ENCODE measurements around the gene LRRC52.

The LRRC52 gene

DNA sequence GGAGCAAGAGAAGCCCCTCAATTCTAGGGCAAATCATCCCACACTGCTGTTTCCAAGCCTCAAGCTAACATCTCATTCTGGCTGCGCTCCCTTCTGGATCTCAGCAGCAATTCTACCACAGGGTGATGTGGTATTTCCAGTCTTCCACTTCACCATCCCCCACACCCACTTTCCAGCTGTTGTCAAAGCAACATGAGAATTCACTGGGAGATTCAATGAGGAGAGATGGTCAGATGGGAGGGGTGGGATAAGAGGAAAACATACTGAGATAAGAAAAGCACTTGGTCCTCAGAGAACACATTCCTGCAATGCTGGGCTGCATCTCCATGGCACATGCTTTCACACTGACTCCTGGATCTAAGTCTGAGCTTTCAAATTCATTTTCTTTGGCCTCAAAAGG, 47.3 kb upstream of the LRRC52 start:
- H3K27ac ChIP-seq (ENCODE audit: low read length), result no peak overlapping the region
- no peak for DNase-seq
- H4K20me1 ChIP-seq (ENCODE audit: insufficient read depth, low read length), result no peaks in the 10 kb centered on the region
- no peak overlapping the region for H3K4me2 ChIP-seq (ENCODE audit: low read depth, low read length)
- no peak overlapping the region for H2AFZ ChIP-seq (ENCODE audit: low read length)
- no peaks in the 10 kb centered on the region for H3K27me3 ChIP-seq (replicated peaks; ENCODE audit: insufficient read depth, low read length)
- no peak overlapping the region for H3K9ac ChIP-seq (ENCODE audit: low read length)
- H3K79me2 ChIP-seq (ENCODE audit: low read length), result no peaks in the 10 kb centered on the region
- no peaks in the 10 kb centered on the region for H3F3A ChIP-seq (ENCODE audit: insufficient read depth, low read length)
- TF ChIP-seq EZH2phosphoT487 (IDR thresholded peaks at IDR 0.05; ENCODE audit: low read length), result no peak
- TF ChIP-seq, protein P1, sequence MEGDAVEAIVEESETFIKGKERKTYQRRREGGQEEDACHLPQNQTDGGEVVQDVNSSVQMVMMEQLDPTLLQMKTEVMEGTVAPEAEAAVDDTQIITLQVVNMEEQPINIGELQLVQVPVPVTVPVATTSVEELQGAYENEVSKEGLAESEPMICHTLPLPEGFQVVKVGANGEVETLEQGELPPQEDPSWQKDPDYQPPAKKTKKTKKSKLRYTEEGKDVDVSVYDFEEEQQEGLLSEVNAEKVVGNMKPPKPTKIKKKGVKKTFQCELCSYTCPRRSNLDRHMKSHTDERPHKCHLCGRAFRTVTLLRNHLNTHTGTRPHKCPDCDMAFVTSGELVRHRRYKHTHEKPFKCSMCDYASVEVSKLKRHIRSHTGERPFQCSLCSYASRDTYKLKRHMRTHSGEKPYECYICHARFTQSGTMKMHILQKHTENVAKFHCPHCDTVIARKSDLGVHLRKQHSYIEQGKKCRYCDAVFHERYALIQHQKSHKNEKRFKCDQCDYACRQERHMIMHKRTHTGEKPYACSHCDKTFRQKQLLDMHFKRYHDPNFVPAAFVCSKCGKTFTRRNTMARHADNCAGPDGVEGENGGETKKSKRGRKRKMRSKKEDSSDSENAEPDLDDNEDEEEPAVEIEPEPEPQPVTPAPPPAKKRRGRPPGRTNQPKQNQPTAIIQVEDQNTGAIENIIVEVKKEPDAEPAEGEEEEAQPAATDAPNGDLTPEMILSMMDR (IDR thresholded peaks at IDR 0.05; ENCODE audit: low read length), result no peak
- no peak for TF ChIP-seq EZH2 (optimal IDR thresholded peaks at IDR 0.05; ENCODE audit: low read depth, low read length)
- peaks cover 9% of the 10 kb centered on the region for H3K4me1 ChIP-seq (ENCODE audit: low read length)
- no peaks in the 10 kb centered on the region for H3K9me3 ChIP-seq (replicated peaks; ENCODE audit: insufficient read depth, low read length)
- H3K4me3 ChIP-seq (ENCODE audit: low read length), result no peak overlapping the region
- no peaks in the 10 kb centered on the region for H3K9me2 ChIP-seq (replicated peaks; ENCODE audit: insufficient read depth, low read length)
- no peaks in the 10 kb centered on the region for H3K36me3 ChIP-seq (replicated peaks; ENCODE audit: insufficient read depth, low read length)

DNA sequence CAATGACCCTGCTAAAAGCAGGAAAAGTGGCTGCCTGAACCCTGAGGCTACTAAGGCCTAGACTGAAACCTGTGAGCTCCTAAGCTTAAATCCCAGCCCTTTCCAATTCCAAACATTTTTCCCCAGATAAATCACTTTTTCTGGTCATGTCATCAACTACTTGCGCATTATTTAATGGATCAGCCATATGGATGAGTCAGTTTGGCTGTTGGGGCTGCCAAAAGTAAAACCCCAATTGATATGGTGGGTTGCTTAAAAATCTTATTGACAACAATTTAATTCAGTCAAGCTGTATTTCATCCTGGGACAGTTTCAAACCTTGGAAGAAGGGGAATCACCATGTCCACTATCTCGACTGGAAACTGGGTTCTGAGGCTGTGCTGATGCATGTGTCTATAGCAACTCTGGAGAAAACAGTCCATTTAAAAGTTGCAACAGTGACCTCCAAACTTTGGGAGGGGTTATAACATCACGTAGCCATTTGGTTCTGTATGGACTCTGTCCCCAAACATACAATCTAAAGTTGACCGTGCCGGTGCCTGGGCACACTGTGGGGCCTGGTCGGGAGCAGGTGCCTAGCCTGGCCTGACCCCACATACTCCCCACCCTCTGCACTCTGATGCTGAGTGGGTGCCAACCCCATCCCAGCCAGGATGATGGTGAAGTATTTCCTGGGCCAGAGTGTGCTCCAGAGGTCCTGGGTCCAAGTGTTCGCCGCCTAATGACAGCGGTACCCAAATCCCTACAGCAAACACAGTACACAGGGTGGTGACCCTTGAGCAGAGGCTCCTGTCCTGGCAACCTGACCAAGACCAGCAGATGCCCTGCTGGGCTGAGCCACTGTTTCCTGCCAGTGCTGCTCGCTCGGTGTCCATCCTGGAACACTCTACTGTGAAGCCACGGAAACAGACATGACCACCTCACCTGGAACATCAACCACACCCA, 46.5 kb upstream of the LRRC52 start:
- H4K20me1 ChIP-seq (ENCODE audit: insufficient read depth, low read length), result no peaks in the 10 kb centered on the region

DNA sequence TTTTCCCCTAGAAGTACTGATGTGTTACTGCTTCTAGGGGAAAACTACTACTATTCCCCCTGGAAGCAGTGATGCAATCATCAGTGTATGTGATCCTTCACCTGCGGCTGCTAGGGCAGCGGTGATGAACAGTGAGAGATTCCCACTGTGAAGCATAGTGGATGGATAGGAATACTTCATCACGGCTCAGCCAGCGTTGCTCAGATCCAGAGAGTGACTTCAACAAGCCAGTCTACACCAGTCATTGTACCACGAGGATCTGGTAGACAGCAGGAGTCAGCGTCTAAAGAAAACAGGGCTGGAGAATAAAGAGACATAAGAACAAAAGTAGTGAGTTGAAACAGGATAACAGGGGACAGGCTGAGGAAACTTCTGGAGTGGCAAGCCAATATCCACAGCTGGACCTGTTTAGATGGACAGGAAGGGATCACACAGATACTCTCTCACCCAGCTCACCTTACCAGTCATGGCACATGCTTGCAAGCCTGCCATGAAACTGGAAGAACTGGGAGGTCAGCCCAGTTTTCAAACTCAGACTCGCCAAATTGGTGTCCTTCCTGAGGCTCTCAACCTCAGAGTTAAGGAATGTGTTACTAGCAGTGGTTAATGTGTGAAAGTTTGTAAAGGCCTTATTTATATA, 42.4 kb upstream of the LRRC52 start:
- Histone ChIP-seq H3K4me3 (ENCODE audit: low read length) (no peak overlapping the region), H3K27me3 (replicated peaks; ENCODE audit: insufficient read depth, low read length) (no peaks in the 10 kb centered on the region), H3F3A (ENCODE audit: insufficient read depth, low read length) (no peaks in the 10 kb centered on the region), H3K9me2 (replicated peaks; ENCODE audit: insufficient read depth, low read length) (no peaks in the 10 kb centered on the region), H3K36me3 (replicated peaks; ENCODE audit: insufficient read depth, low read length) (no peaks in the 10 kb centered on the region), H2AFZ (ENCODE audit: low read length) (no peak overlapping the region), H3K9ac (ENCODE audit: low read length) (no peak overlapping the region), H3K79me2 (ENCODE audit: low read length) (no peaks in the 10 kb centered on the region), H4K20me1 (ENCODE audit: insufficient read depth, low read length) (no peaks in the 10 kb centered on the region), H3K9me3 (replicated peaks; ENCODE audit: insufficient read depth, low read length) (no peaks in the 10 kb centered on the region), H3K4me1 (ENCODE audit: low read length) (no peaks in the 10 kb centered on the region), H3K4me2 (ENCODE audit: low read depth, low read length) (no peak overlapping the region), H3K27ac (ENCODE audit: low read length) (no peak overlapping the region)
- TF ChIP-seq, protein P1 (IDR thresholded peaks at IDR 0.05; ENCODE audit: low read length), result no peak
- TF ChIP-seq EZH2phosphoT487 (IDR thresholded peaks at IDR 0.05; ENCODE audit: low read length), result no peak
- no peak for TF ChIP-seq EZH2 (optimal IDR thresholded peaks at IDR 0.05; ENCODE audit: low read depth, low read length)
- no peak for DNase-seq

More for the DNA sequence above, 46.5 kb upstream of the LRRC52 start:
- H3K4me1 ChIP-seq (ENCODE audit: low read length), result peaks cover 9% of the 10 kb centered on the region
- no peak for TF ChIP-seq EZH2phosphoT487 (IDR thresholded peaks at IDR 0.05; ENCODE audit: low read length)
- TF ChIP-seq EZH2 (optimal IDR thresholded peaks at IDR 0.05; ENCODE audit: low read depth, low read length), result no peak
- TF ChIP-seq, protein P1 (IDR thresholded peaks at IDR 0.05; ENCODE audit: low read length), result no peak
- H3K79me2 ChIP-seq (ENCODE audit: low read length), result no peaks in the 10 kb centered on the region
- no peaks in the 10 kb centered on the region for H3K27me3 ChIP-seq (replicated peaks; ENCODE audit: insufficient read depth, low read length)
- H3K9ac ChIP-seq (ENCODE audit: low read length), result no peak overlapping the region
- H3K9me3 ChIP-seq (replicated peaks; ENCODE audit: insufficient read depth, low read length), result no peaks in the 10 kb centered on the region
- no peak overlapping the region for H3K27ac ChIP-seq (ENCODE audit: low read length)
- H3K4me2 ChIP-seq (ENCODE audit: low read depth, low read length), result no peak overlapping the region
- DNase-seq, result no peak
- H3F3A ChIP-seq (ENCODE audit: insufficient read depth, low read length), result no peaks in the 10 kb centered on the region
- no peak overlapping the region for H2AFZ ChIP-seq (ENCODE audit: low read length)
- H3K36me3 ChIP-seq (replicated peaks; ENCODE audit: insufficient read depth, low read length), result no peaks in the 10 kb centered on the region
- H3K4me3 ChIP-seq (ENCODE audit: low read length), result no peak overlapping the region
- H3K9me2 ChIP-seq (replicated peaks; ENCODE audit: insufficient read depth, low read length), result no peaks in the 10 kb centered on the region
